C4-2B (cell line): ENCODE results near the gene FBXL16.

ENCODE experiments used
- ZFX ChIP-seq: fragments of 450-650 bp; IDR thresholded peaks from 2 replicates; pipeline ENCODE4 v1.6.1; 2017
- TF ChIP-seq, protein P1 (sequence below): fragments of 450-650 bp; conservative IDR thresholded peaks from 2 replicates; pipeline ENCODE4 v1.5.1; 2017; ENCODE audit warnings: mild to moderate bottlenecking

DNA sequence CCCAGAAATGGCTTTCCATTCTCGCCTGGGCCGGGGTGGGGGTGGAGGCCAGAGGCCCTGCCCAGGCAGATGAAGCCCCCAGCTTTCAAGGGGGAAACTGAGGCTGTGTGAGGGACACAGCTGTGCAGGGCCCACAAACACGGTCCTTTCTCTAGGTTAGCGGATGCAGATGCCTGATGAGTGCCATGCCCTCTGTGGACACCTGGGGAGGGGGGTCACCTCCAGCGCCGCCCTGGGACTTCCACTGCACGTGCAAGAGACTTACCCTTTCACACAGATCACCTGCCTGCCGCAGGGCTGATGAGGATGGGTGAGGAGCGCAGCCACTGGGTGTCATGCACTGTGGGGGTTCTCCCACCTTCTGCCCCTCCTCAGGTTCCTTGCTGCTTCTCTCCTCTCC is 12.8 kb upstream of the FBXL16 start:
- TF ChIP-seq, protein P1, sequence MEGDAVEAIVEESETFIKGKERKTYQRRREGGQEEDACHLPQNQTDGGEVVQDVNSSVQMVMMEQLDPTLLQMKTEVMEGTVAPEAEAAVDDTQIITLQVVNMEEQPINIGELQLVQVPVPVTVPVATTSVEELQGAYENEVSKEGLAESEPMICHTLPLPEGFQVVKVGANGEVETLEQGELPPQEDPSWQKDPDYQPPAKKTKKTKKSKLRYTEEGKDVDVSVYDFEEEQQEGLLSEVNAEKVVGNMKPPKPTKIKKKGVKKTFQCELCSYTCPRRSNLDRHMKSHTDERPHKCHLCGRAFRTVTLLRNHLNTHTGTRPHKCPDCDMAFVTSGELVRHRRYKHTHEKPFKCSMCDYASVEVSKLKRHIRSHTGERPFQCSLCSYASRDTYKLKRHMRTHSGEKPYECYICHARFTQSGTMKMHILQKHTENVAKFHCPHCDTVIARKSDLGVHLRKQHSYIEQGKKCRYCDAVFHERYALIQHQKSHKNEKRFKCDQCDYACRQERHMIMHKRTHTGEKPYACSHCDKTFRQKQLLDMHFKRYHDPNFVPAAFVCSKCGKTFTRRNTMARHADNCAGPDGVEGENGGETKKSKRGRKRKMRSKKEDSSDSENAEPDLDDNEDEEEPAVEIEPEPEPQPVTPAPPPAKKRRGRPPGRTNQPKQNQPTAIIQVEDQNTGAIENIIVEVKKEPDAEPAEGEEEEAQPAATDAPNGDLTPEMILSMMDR = no peak
- no peak for TF ChIP-seq ZFX
